SU-DHL-6 (cell line): Measurements from ENCODE around the gene ZC3H7B.

Experiments
- CTCF ChIP-seq: fragments of 200-600 bp; sonication (generic); IDR thresholded peaks from one replicate; pipeline ENCODE4 v1.5.1; 2017; ENCODE audit warnings: antibody characterized with exemption, mild to moderate bottlenecking, low read length, moderate library complexity; ENCODE audit not compliant: insufficient read depth, poor library complexity, severe bottlenecking
- EZH2phosphoT487 ChIP-seq: fragments of 200-600 bp; sonication (generic), shearing (Covaris generic); conservative IDR thresholded peaks from 2 replicates; pipeline ENCODE4 v1.6.1; 2018; ENCODE audit warnings: mild to moderate bottlenecking, antibody characterized with exemption, low read length, moderate library complexity, mixed read lengths

- no peak for TF ChIP-seq CTCF
- no peak for TF ChIP-seq EZH2phosphoT487
These were observed 28.2 kb upstream of the ZC3H7B start for GRCh38 chr22:41273128-41273527.
